ENCODE results near the gene PFDN5. TPM values are rescaled to one million over a fixed set of nuclear protein-coding genes. Genes with fewer than 3 reads are reported as not detected.

PFDN5 gene
- total and polyA plus RNA-seq, 10 of the 15 experiments (the other 5 are each of a cell fraction or from before 2014, with no cell fraction given) = 300 to 1,596 (median 495) TPM

GRCh38 chr12:53265783-53266182 lies 29.6 kb upstream of the PFDN5 start:
- SMC1A ChIA-PET (ENCODE audit: uncharacterized antibody, unreplicated experiment) = interaction anchor here (0.6 to 7.7 kb wide), 6 partner anchors 12 to 149 kb away, joined by 3 to 155 read pairs (median 10); partner anchors contain the start of gene ITGB7
- Histone ChIP-seq H4K20me1 (ENCODE audit: control insufficient read depth, insufficient read depth) (no peaks in the 10 kb centered on the region), H3K9me3 (replicated peaks; ENCODE audit: control insufficient read depth, insufficient read depth, low read length) (no peaks in the 10 kb centered on the region), H3K9ac (ENCODE audit: control insufficient read depth, insufficient read depth, low read length) (no peak overlapping the region), H3K79me2 (ENCODE audit: control insufficient read depth, insufficient read depth, low read length) (peaks cover 26% of the 10 kb centered on the region), H3K27ac (ENCODE audit: control insufficient read depth, insufficient read depth) (no peak overlapping the region), H3K27me3 (replicated peaks in 1 of 2; ENCODE audit: control insufficient read depth in 2 of 2, insufficient read depth in 2 of 2, low read length in 1 of 2) (no peaks in the 10 kb centered on the region), H3K4me1 (ENCODE audit: control insufficient read depth, insufficient read depth, low read length) (peaks cover 14% of the 10 kb centered on the region), H3K4me3 (no peak overlapping the region), H3K36me3 (ENCODE audit: control insufficient read depth in 2 of 2, insufficient read depth in 2 of 2, low read length in 1 of 2) (peaks cover 0 to 6% of the 10 kb centered on the region in 2 experiments; a peak in 1 of 4 replicates), H2AFZ (ENCODE audit: control insufficient read depth, low read depth, low read length) (no peak overlapping the region), H3K4me2 (ENCODE audit: control insufficient read depth, insufficient read depth) (no peak overlapping the region)
- POLR2A ChIA-PET = interaction anchor here (1.1 to 1.3 kb wide), 3 partner anchors 9 to 56 kb away, joined by 3 to 6 read pairs (median 3); no protein-coding TSS in a partner anchor
- RAD21 ChIA-PET (ENCODE audit: unreplicated experiment) = interaction anchor here (8.8 kb wide), 1 partner anchor 50 kb away, joined by 146 read pairs; no protein-coding TSS in a partner anchor
- intact Hi-C loops (cut with micrococcal nuclease; ENCODE audit: unreplicated experiment) (loop anchor here (5.0 kb wide), 1 partner anchor 43 kb away; no protein-coding TSS in a partner anchor), in situ Hi-C loops (cut with MboI) (no loop called here)
- CTCF ChIA-PET = interaction anchor here (0.6 to 7.2 kb wide), 7 partner anchors 11 to 200 kb away, joined by 4 to 134 read pairs (median 68); partner anchors contain the start of gene AAAS
- DNase-seq (ENCODE audit: low read depth, low spot score) (no peak), FAIRE-seq (no peak), ATAC-seq (no peak)
- no TSS peak for BruUV-seq (replicated peaks)
- WGBS (ENCODE audit: insufficient coverage, insufficient replicate concordance, low lambda C conversion rate, missing lambda C conversion rate) = 56% methylated on average over 2 of the region's 2 CpGs
- no peak for TF ChIP-seq STAT3 (IDR thresholded peaks at IDR 0.05; ENCODE audit: low read depth, low read length)
- no peak for TF ChIP-seq KDM1A (IDR thresholded peaks at IDR 0.05; ENCODE audit: borderline replicate concordance)
- TF ChIP-seq CHD1 (IDR thresholded peaks at IDR 0.05; ENCODE audit: low read depth, low read length) = no peak
- TF ChIP-seq MLLT1 (IDR thresholded peaks at IDR 0.05) = no peak
- no peak for TF ChIP-seq SPI1 (IDR thresholded peaks at IDR 0.05; ENCODE audit: borderline replicate concordance, insufficient read depth, low read depth, low read length)
- no peak for TF ChIP-seq SRF (IDR thresholded peaks at IDR 0.05; ENCODE audit: low read depth in 2 of 2, low read length in 2 of 2)
- no peak for TF ChIP-seq PBX3 (IDR thresholded peaks at IDR 0.05; ENCODE audit: insufficient replicate concordance, low read depth, low read length)
- no peak for TF ChIP-seq POLR2AphosphoS5 (IDR thresholded peaks at IDR 0.05; ENCODE audit: low read length)
- no peak for TF ChIP-seq POLR2AphosphoS2 (IDR thresholded peaks at IDR 0.05; ENCODE audit: low read depth, low read length)
- TF ChIP-seq ZBED1 (IDR thresholded peaks at IDR 0.05; ENCODE audit: borderline replicate concordance) = no peak
- no peak for TF ChIP-seq TCF12 (IDR thresholded peaks at IDR 0.05; ENCODE audit: low read depth, low read length)
- no peak for TF ChIP-seq REST (IDR thresholded peaks at IDR 0.05; ENCODE audit: low read depth, low read length)
- no peak for TF ChIP-seq MEF2A (IDR thresholded peaks at IDR 0.05; ENCODE audit: insufficient read depth, low read depth, low read length)
- TF ChIP-seq HSF1 (IDR thresholded peaks at IDR 0.05; ENCODE audit: low read depth, low read length) = no peak

Measured in GM12878 (cell line).